ENCODE results near the gene ARSK. TPM values are rescaled to one million over a fixed set of nuclear protein-coding genes. Genes with fewer than 3 reads are reported as not detected.

Gene ARSK
- total and polyA plus RNA-seq, 10 of the 15 experiments (the other 5 are each of a cell fraction or from before 2014, with no cell fraction given) = 1.6 to 9.5 (median 5.8) TPM

GRCh38 chr5:95620870-95621838, 66.3 kb downstream of the ARSK start (continued):
- TF ChIP-seq MLLT1 (IDR thresholded peaks at IDR 0.05) = peak; percentile 54; the same call in 1 of the 2 replicates

GRCh38 chr5:95621839-95622629, 67.1 kb downstream of the ARSK start:
- Histone ChIP-seq H3K27me3 (replicated peaks in 1 of 2; ENCODE audit: control insufficient read depth in 2 of 2, insufficient read depth in 2 of 2, low read length in 1 of 2) (peaks cover 0 to 2% of the 10 kb centered on the region in 2 experiments; a peak in 1 of 4 replicates), H2AFZ (ENCODE audit: control insufficient read depth, low read depth, low read length) (no peak overlapping the region; the same call in 1 of the 2 replicates), H3K79me2 (ENCODE audit: control insufficient read depth, insufficient read depth, low read length) (peaks cover 3% of the 10 kb centered on the region; the same call in 1 of the 2 replicates), H3K4me2 (ENCODE audit: control insufficient read depth, insufficient read depth) (peak overlapping the region; percentile 95; the same call in 1 of the 2 replicates), H3K36me3 (ENCODE audit: control insufficient read depth in 2 of 2, insufficient read depth in 2 of 2, low read length in 1 of 2) (no peaks in the 10 kb centered on the region), H3K4me3 (peak overlapping the region; percentile 62; the same call in 1 of the 2 replicates), H3K9me3 (replicated peaks; ENCODE audit: control insufficient read depth, insufficient read depth, low read length) (no peaks in the 10 kb centered on the region), H4K20me1 (ENCODE audit: control insufficient read depth, insufficient read depth) (no peaks in the 10 kb centered on the region), H3K9ac (ENCODE audit: control insufficient read depth, insufficient read depth, low read length) (no peak overlapping the region), H3K27ac (ENCODE audit: control insufficient read depth, insufficient read depth) (no peak overlapping the region), H3K4me1 (ENCODE audit: control insufficient read depth, insufficient read depth, low read length) (peaks cover 19% of the 10 kb centered on the region)
- BruUV-seq (replicated peaks) = TSS peak; percentile 78
- POLR2A ChIA-PET = interaction anchor here (0.9 kb wide), 1 partner anchor 30 kb away, joined by 3 read pairs; no protein-coding TSS in a partner anchor
- CTCF ChIA-PET = interaction anchor here (0.9 to 3.0 kb wide), 7 partner anchors 9 to 227 kb away, joined by 3 to 14 read pairs (median 4); no protein-coding TSS in a partner anchor
- no peak for DNase-seq (ENCODE audit: low read depth, low spot score)
- in situ Hi-C loops (cut with MboI) = no loop called here
- TF ChIP-seq EP300 (IDR thresholded peaks at IDR 0.05; ENCODE audit: borderline replicate concordance in 1 of 2, control insufficient read depth in 1 of 2, low read depth in 2 of 2, low read length in 2 of 2) = no peak
- TF ChIP-seq MEF2B (IDR thresholded peaks at IDR 0.05; ENCODE audit: partially characterized antibody, poor library complexity, severe bottlenecking) = peak; percentile 33
- TF ChIP-seq BMI1 (IDR thresholded peaks at IDR 0.05; ENCODE audit: borderline replicate concordance) = 0 out of 2 replicates have a peak, but pooled peaks have one; percentile 32
- SMC1A ChIA-PET (ENCODE audit: uncharacterized antibody, unreplicated experiment) = interaction anchor here (0.7 to 2.7 kb wide), 8 partner anchors 9 to 227 kb away, joined by 3 to 14 read pairs (median 4); partner anchors contain the start of gene RFESD
- intact Hi-C loops (cut with micrococcal nuclease; ENCODE audit: unreplicated experiment) = no loop called here
- no peak for ATAC-seq
- 50% methylated on average over 8 of the region's 8 CpGs for WGBS (ENCODE audit: insufficient coverage, insufficient replicate concordance, low lambda C conversion rate, missing lambda C conversion rate)
- no peak for FAIRE-seq
- RAD21 ChIA-PET (ENCODE audit: unreplicated experiment) = interaction anchor here (0.9 to 1.9 kb wide), 4 partner anchors 20 to 219 kb away, joined by 3 to 7 read pairs (median 5); no protein-coding TSS in a partner anchor

All from GM12878 (cell line).